ENCODE results near the gene GLIS2. TPM values are rescaled to one million over a fixed set of nuclear protein-coding genes. Genes with fewer than 3 reads are reported as not detected.
A peak's percentile ranks its signal among the peaks of the same experiment; 100 is the strongest.

The GLIS2 gene
- total and polyA plus RNA-seq, 10 of the 15 experiments (the other 5 are each of a cell fraction or from before 2014, with no cell fraction given) = 0.03 to 0.64 (median 0.18) TPM; not detected in 4

DNA sequence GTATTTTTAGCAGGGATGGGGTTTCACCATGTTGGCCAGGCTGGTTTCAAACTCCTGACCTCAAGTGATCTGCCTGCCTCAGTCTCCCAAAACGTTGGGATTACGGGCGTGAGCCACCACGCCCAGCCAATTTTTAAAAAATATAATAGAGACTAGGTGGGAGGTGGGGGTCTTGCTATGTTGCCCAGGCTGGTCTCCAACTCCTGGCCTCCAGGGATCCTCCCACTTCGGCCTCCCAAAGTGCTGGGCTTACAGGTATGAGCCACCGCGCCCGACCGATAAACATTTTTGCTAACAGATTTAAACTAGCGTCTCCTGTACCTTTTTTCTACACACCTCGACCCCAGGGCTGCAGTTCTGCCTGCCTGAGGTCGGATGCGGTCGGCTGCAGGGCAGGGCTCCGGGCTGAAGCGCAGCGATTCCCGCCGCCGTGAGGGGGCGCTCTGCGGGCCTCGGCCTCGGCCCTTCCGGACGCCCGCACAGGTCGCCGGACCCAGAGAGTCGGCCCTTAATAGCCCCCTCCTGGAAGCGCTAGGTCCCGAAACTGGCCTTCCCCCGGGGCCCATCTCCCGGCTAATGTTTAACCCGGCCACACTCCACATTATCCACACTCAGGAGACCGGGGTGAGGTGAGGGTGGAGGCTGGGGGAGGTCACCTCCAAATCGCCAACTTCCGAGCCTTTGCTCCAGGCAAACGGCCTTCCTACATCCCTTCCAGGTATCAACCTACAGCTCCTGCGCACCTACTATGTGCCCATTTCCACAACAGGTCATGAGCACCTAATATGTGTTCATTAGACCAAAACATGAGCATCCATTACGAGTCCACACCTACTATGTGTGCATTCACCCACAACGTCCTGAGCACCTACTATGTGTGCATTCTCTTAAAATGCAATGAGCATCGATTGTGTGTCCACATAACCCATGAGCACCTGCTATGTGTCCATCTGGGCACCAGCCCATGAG lies 2.0 kb upstream of the GLIS2 start:
- intact Hi-C loops (cut with micrococcal nuclease; ENCODE audit: unreplicated experiment) = no loop called here
- ChIA-PET RAD21 (ENCODE audit: unreplicated experiment) (interaction anchor here (0.7 to 1.2 kb wide), 2 partner anchors 14 to 16 kb away, joined by 4 read pairs; no protein-coding TSS in a partner anchor), CTCF (interaction anchor here (1.0 to 6.8 kb wide), 2 partner anchors 10 to 14 kb away, joined by 3 to 140 read pairs; no protein-coding TSS in a partner anchor), POLR2A (interaction anchor here (0.6 to 0.7 kb wide), 2 partner anchors 26 to 37 kb away, joined by 3 read pairs; partner anchors contain the start of gene PAM16), SMC1A (ENCODE audit: uncharacterized antibody, unreplicated experiment) (no interaction called here)
- no TSS peak for BruUV-seq (replicated peaks)
- in situ Hi-C loops (cut with MboI) = no loop called here
- Histone ChIP-seq H3K79me2 (ENCODE audit: control insufficient read depth, insufficient read depth, low read length) (no peaks in the 10 kb centered on the region), H3K27me3 (replicated peaks in 1 of 2; ENCODE audit: control insufficient read depth in 2 of 2, insufficient read depth in 2 of 2, low read length in 1 of 2) (peaks cover 0 to 6% of the 10 kb centered on the region in 2 experiments; a peak in 1 of 4 replicates), H3K27ac (ENCODE audit: control insufficient read depth, insufficient read depth) (no peak overlapping the region), H3K4me2 (ENCODE audit: control insufficient read depth, insufficient read depth) (no peak overlapping the region), H3K9ac (ENCODE audit: control insufficient read depth, insufficient read depth, low read length) (no peak overlapping the region), H2AFZ (ENCODE audit: control insufficient read depth, low read depth, low read length) (no peak overlapping the region), H3K4me1 (ENCODE audit: control insufficient read depth, insufficient read depth, low read length) (peaks cover 3% of the 10 kb centered on the region; the same call in 1 of the 2 replicates), H3K36me3 (ENCODE audit: control insufficient read depth in 2 of 2, insufficient read depth in 2 of 2, low read length in 1 of 2) (no peaks in the 10 kb centered on the region), H3K9me3 (replicated peaks; ENCODE audit: control insufficient read depth, insufficient read depth, low read length) (no peaks in the 10 kb centered on the region), H4K20me1 (ENCODE audit: control insufficient read depth, insufficient read depth) (no peaks in the 10 kb centered on the region), H3K4me3 (no peak overlapping the region)
- WGBS (ENCODE audit: insufficient coverage, insufficient replicate concordance, low lambda C conversion rate, missing lambda C conversion rate) = 11% methylated on average over 43 of the region's 43 CpGs
- FAIRE-seq (no peak), ATAC-seq (peak; percentile 65), DNase-seq (ENCODE audit: low read depth, low spot score) (no peak)
- TF ChIP-seq CBFB (IDR thresholded peaks at IDR 0.05; ENCODE audit: low read depth) (no peak), HDAC6 (IDR thresholded peaks at IDR 0.05; ENCODE audit: unreplicated experiment) (no peak), EGR1 (IDR thresholded peaks at IDR 0.05; ENCODE audit: borderline replicate concordance in 1 of 2, low read depth in 2 of 2, low read length in 2 of 2) (no peak), SREBF1 (IDR thresholded peaks at IDR 0.05; ENCODE audit: low read length) (no peak), TAF1 (IDR thresholded peaks at IDR 0.05; ENCODE audit: borderline replicate concordance, low read depth, low read length) (no peak), WRNIP1 (IDR thresholded peaks at IDR 0.05; ENCODE audit: borderline replicate concordance, low read depth, low read length) (peak; percentile 100), MTA2 (IDR thresholded peaks at IDR 0.05; ENCODE audit: low read depth) (peak; percentile 29; the same call in 1 of the 2 replicates), NFYB (IDR thresholded peaks at IDR 0.05; ENCODE audit: insufficient read depth, low read depth, low read length) (no peak), PML (IDR thresholded peaks at IDR 0.05; ENCODE audit: low read length) (no peak), NKRF (conservative IDR thresholded peaks at IDR 0.05) (peak; percentile 41; the same call in 1 of the 2 replicates), SPI1 (IDR thresholded peaks at IDR 0.05; ENCODE audit: borderline replicate concordance, insufficient read depth, low read depth, low read length) (no peak), EZH2 (IDR thresholded peaks at IDR 0.05; ENCODE audit: borderline replicate concordance, control insufficient read depth, low read depth, low read length) (no peak), NR2C1 (IDR thresholded peaks at IDR 0.05) (no peak), BHLHE40 (IDR thresholded peaks at IDR 0.05; ENCODE audit: borderline replicate concordance in 1 of 2, low read depth in 2 of 2, low read length in 1 of 2) (peak; percentile 48 to 59; a peak in 3 of 4 replicates)
- TF ChIP-seq, protein P1, sequence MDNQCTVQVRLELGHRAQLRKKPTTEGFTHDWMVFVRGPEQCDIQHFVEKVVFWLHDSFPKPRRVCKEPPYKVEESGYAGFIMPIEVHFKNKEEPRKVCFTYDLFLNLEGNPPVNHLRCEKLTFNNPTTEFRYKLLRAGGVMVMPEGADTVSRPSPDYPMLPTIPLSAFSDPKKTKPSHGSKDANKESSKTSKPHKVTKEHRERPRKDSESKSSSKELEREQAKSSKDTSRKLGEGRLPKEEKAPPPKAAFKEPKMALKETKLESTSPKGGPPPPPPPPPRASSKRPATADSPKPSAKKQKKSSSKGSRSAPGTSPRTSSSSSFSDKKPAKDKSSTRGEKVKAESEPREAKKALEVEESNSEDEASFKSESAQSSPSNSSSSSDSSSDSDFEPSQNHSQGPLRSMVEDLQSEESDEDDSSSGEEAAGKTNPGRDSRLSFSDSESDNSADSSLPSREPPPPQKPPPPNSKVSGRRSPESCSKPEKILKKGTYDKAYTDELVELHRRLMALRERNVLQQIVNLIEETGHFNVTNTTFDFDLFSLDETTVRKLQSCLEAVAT (IDR thresholded peaks at IDR 0.05) = no peak
- TF ChIP-seq, protein P2, sequence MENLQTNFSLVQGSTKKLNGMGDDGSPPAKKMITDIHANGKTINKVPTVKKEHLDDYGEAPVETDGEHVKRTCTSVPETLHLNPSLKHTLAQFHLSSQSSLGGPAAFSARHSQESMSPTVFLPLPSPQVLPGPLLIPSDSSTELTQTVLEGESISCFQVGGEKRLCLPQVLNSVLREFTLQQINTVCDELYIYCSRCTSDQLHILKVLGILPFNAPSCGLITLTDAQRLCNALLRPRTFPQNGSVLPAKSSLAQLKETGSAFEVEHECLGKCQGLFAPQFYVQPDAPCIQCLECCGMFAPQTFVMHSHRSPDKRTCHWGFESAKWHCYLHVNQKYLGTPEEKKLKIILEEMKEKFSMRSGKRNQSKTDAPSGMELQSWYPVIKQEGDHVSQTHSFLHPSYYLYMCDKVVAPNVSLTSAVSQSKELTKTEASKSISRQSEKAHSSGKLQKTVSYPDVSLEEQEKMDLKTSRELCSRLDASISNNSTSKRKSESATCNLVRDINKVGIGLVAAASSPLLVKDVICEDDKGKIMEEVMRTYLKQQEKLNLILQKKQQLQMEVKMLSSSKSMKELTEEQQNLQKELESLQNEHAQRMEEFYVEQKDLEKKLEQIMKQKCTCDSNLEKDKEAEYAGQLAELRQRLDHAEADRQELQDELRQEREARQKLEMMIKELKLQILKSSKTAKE (IDR thresholded peaks at IDR 0.05; ENCODE audit: low read depth, poor library complexity, severe bottlenecking) = no peak
